K562 (cell line): Measurements from ENCODE around the gene PRKCE. TPM values are rescaled to one million over a fixed set of nuclear protein-coding genes. Genes with fewer than 3 reads are reported as not detected.

Source experiments
- ARNT ChIP-seq, 2 experiments: fragments of 450-650 bp; IDR thresholded peaks; 2 replicates each; pipeline ENCODE4 v1.6.1; 2016; ENCODE audit warnings: mild to moderate bottlenecking in 1 of 2
- CCAR2 ChIP-seq: fragments of 200-400 bp; formaldehyde crosslinking; IDR thresholded peaks from 2 replicates; pipeline ENCODE4 v1.6.1; 2017; ENCODE audit warnings: mild to moderate bottlenecking, low read depth, low read length
- ETS1 ChIP-seq: conservative IDR thresholded peaks from 2 replicates; pipeline ENCODE4 v1.6.1; 2011; ENCODE audit warnings: low read depth, mild to moderate bottlenecking, low read length; ENCODE audit not compliant: control insufficient read depth
- MAZ ChIP-seq, 2 experiments: fragments of 450-650 bp in 1 of 2; sonication (generic) in 1 of 2; formaldehyde crosslinking; IDR thresholded peaks in 1 of 2; conservative IDR thresholded peaks in 1 of 2; 2 replicates each; pipeline versions ENCODE4 v1.4.0 to v1.5.0; 2020; ENCODE audit warnings: mild to moderate bottlenecking in 1 of 2, missing genetic modification reagents in 1 of 2
- PATZ1 ChIP-seq: fragments of 250-450 bp; sonication (Bioruptor Pico); IDR thresholded peaks from 2 replicates; pipeline ENCODE4 v1.5.0; 2020; ENCODE audit warnings: mild to moderate bottlenecking, borderline replicate concordance
- PHB2 ChIP-seq: fragments of 450-650 bp; IDR thresholded peaks from 2 replicates; pipeline ENCODE4 v1.6.1; 2017; ENCODE audit warnings: low read depth
- PHF8 ChIP-seq: fragments of 200-600 bp; sonication (generic); IDR thresholded peaks from 2 replicates; pipeline ENCODE4 v1.6.1; 2012; ENCODE audit warnings: mixed run types, mild to moderate bottlenecking, inconsistent platforms, low read length, moderate library complexity, borderline replicate concordance
- PML ChIP-seq: IDR thresholded peaks from 2 replicates; pipeline ENCODE4 v1.6.1; 2012; ENCODE audit warnings: low read length, inconsistent platforms
- RCOR1 ChIP-seq, 2 experiments: IDR thresholded peaks; 2 replicates each; pipeline ENCODE4 v1.6.1; 2012; ENCODE audit warnings: low read depth in 2 of 2, low read length in 2 of 2, borderline replicate concordance in 1 of 2, improper control_type of control experiment in 1 of 2
- SIN3A ChIP-seq, 2 experiments: fragments of 150-350 bp in 1 of 2; IDR thresholded peaks; 2 replicates each; pipeline ENCODE4 v1.6.1; 2011 to 2016; ENCODE audit warnings: borderline replicate concordance in 2 of 2, low read depth in 2 of 2, low read length in 2 of 2, mild to moderate bottlenecking in 2 of 2, moderate library complexity in 2 of 2; ENCODE audit not compliant: control insufficient read depth in 1 of 2
- SMAD1 ChIP-seq: fragments of 150-350 bp; IDR thresholded peaks from 2 replicates; pipeline ENCODE4 v1.6.1; 2014; ENCODE audit warnings: low read length, low read depth; ENCODE audit not compliant: partially characterized antibody
- SMAD4 ChIP-seq: fragments of 250-450 bp; sonication (Bioruptor Pico); conservative IDR thresholded peaks from 2 replicates; pipeline ENCODE4 v1.8.0; 2021; ENCODE audit warnings: inconsistent platforms, mild to moderate bottlenecking, moderate library complexity
- SNRNP70 ChIP-seq: fragments of 200-400 bp; formaldehyde crosslinking; optimal IDR thresholded peaks from 2 replicates; pipeline ENCODE3; 2017; ENCODE audit warnings: low read depth, low read length
- SRSF9 ChIP-seq: fragments of 200-400 bp; formaldehyde crosslinking; IDR thresholded peaks from 2 replicates; pipeline ENCODE4 v1.6.1; 2017; ENCODE audit warnings: low read depth, low read length, borderline replicate concordance
- TAF1 ChIP-seq: IDR thresholded peaks from 2 replicates; pipeline ENCODE4 v1.6.1; 2011; ENCODE audit warnings: mild to moderate bottlenecking, low read length, moderate library complexity; ENCODE audit not compliant: insufficient read depth, control insufficient read depth, severe bottlenecking; ENCODE audit errors: extremely low read depth
- TRIM24 ChIP-seq, 2 experiments: fragments of 450-650 bp; IDR thresholded peaks; 2 replicates each; pipeline ENCODE4 v1.6.1; 2016
- ZFX ChIP-seq: sonication (generic); formaldehyde crosslinking; IDR thresholded peaks from 2 replicates; pipeline ENCODE4 v1.8.0; 2022; ENCODE audit warnings: mild to moderate bottlenecking, missing genetic modification reagents, moderate library complexity
- ZNF589 ChIP-seq: fragments of 200-800 bp; sonication (Bioruptor generic); IDR thresholded peaks from 2 replicates; pipeline ENCODE4 v1.6.1; 2016; ENCODE audit warnings: low read depth, missing genetic modification characterization, missing compliant biosample characterization
- ZNF592 ChIP-seq: fragments of 450-650 bp; IDR thresholded peaks from 2 replicates; pipeline ENCODE4 v1.6.1; 2017; ENCODE audit warnings: antibody characterized with exemption, mild to moderate bottlenecking
- polyA plus RNA-seq, 8 experiments: library from polyadenylated mRNA; depleted of rRNA in 4 of 8; stranded (reverse) in 5 of 8; unstranded in 3 of 8; fragments of >200 nt; fragmentation: Nextera tagmentation in 2 of 8; fragmentation: Illumina TruSeq in 1 of 8; extraction: Ambion mirVana in 2 of 8; extraction: Trizol in 1 of 8; gene quantifications; 2 replicates each; pipeline versions ENCODE4 v1.2.1 to v1.2.3, GENCODE V29; 2011 to 2014; ENCODE audit warnings: inconsistent platforms in 1 of 8, missing spikeins in 1 of 8
- total RNA-seq, 7 experiments: library from RNA; depleted of rRNA in 6 of 7; stranded (reverse); fragments of >200 nt in 6 of 7; fragmentation: Illumina TruSeq in 2 of 7; extraction: Trizol in 2 of 7; gene quantifications; 2 replicates each; pipeline versions ENCODE4 v1.2.1 to v1.2.3, GENCODE V29; 2011 to 2021; ENCODE audit warnings: low replicate concordance in 1 of 7

The PRKCE gene
- total and polyA plus RNA-seq, 9 of the 15 experiments (the other 6 are each of a cell fraction or from before 2014, with no cell fraction given) = 0.06 to 1.0 (median 0.22) TPM; not detected in 1

- TF ChIP-seq PHB2 = no peak
- TF ChIP-seq TAF1 = peak; percentile 90
- TF ChIP-seq SMAD1 = peak; percentile 85
- peak; percentile 47; the same call in 1 of the 2 replicates for TF ChIP-seq ZNF589 (CRISPR knock-in tag)
- no peak; the same call in 1 of the 2 replicates for TF ChIP-seq ETS1
- peak; percentile 82 for TF ChIP-seq PHF8
- peak in 1 of 2 experiments; percentile 87; a peak in 2 of 4 replicates for TF ChIP-seq TRIM24 (IDR thresholded peaks at IDR 0.05)
- peak in 1 of 2 experiments; percentile 37; a peak in 1 of 4 replicates for TF ChIP-seq RCOR1 (IDR thresholded peaks at IDR 0.05; ENCODE audit: borderline replicate concordance in 1 of 2, low read depth in 2 of 2, low read length in 2 of 2)
- peak; percentile 38 to 64; a peak in 3 of 4 replicates for TF ChIP-seq MAZ (CRISPR knock-in tag; conservative IDR thresholded peaks at IDR 0.05 in 1 of 2, IDR thresholded peaks at IDR 0.05 in 1 of 2)
- TF ChIP-seq ZFX (CRISPR knock-in tag) = no peak; the same call in 1 of the 2 replicates
- peak; percentile 36; the same call in 1 of the 2 replicates for TF ChIP-seq SMAD4 (CRISPR knock-in tag)
- peak in 1 of 2 experiments; percentile 28; a peak in 1 of 4 replicates for TF ChIP-seq ARNT (IDR thresholded peaks at IDR 0.05)
- TF ChIP-seq CCAR2 = no peak
- TF ChIP-seq PML = peak; percentile 80
- TF ChIP-seq ZNF592 = no peak
- peak in 1 of 2 experiments; percentile 70; a peak in 2 of 4 replicates for TF ChIP-seq SIN3A (IDR thresholded peaks at IDR 0.05; ENCODE audit: borderline replicate concordance in 2 of 2, control insufficient read depth in 1 of 2, low read depth in 2 of 2, low read length in 2 of 2)
- no peak for TF ChIP-seq SNRNP70
- TF ChIP-seq SRSF9 = no peak
- TF ChIP-seq PATZ1 = no peak
Observed at GRCh38 chr2:45611020-45611859, 40.2 kb upstream of the PRKCE start, which contains the start of gene SRBD1 (continued).
